Effector CD8-positive, alpha-beta T cell (primary cell): ENCODE data around the gene ZBTB7A.
A peak's percentile ranks its signal among the peaks of the same experiment; 100 is the strongest.

Experiments
- DNase-seq: peaks from one replicate; lab custom pipeline; 2025; lab: John Stamatoyannopoulos, UW

Gene ZBTB7A

DNA sequence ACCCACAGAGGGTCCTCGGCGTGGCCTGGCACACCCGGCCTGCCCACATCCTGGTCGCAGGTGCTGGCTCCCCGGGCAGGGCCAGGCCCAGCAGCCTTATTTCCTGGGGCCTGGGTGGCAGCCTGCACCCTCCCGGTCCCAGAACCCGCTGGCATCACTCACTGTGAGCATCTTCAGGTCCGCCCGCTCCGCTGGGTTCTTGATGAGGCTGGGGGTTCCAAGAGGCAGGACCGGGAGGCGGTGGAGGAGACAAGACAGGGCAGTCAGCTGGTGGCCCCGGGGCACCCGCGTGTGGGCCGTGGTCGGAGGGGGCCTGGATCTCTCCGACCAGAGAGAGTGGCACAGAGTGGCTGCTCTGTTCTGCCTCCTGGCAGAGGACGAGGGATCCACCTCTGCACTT is 27.6 kb upstream of the ZBTB7A start:
- DNase-seq, result no peak

DNA sequence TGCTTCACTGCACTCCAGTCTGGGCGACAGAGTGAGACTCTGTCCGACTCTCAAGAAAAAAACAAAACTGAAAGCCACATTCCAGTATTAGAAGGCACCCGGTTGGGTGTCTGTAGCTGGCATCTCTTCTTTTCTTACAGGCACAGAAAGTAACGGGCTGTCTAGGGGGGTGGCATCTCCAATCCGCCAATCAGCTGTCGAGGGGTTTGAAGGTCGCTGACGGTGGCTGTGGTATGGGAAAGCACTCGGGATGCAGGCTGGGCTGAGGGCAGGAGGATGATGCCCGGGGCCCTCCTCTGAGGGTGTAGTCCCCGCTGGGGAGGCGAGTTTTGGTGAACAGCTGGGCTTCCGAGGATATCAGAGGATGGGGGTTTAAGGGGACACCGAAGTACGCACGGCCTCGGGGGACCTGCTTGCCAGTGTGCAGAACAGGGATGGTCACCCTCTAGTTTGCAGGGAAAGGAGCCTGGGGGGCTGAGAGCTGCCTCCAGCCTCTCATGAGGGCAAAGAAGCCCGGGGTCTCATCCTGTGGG is 27.0 kb upstream of the ZBTB7A start:
- DNase-seq, result no peak

DNA sequence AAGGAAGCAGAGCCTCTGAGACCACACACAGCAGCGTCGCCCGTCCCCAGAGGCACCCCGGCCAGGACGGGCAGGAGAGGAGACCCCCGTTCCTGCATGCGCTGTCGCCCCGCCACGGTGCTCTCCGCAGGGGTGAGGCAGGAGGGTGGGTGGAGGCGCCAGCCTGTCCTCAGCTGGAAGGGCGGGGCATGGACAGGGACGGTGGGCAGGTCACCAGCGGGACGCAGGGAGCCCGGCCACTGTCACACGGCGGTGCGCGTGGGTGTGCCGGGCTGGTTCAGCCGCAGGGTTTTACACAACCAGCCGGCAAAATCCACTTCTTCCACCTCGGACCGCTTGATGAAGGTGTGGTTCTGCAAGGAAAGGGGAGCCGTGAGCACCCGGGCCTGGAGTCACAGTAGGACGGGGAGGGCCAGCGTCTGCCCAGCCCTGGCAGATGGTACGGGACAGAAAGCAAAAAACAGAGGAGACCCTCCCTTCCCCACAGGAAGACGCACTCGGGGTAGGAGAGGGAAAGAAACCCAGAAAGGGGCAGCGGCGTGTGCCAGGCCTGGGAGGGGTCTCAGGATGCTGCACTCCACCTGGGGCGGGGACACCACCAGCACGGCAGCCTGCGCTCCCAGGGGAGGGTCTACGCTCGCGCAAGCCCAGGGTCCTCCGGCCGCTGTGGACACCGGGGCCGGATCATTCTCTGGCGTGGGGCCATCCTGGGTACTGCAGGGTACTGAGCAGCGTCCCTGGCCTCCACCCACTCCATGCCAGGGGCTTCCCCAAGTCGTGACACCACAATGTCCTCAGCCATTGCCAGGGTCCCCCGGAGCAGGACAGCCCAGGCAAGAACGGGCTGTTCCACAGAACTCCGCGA is 23.9 kb upstream of the ZBTB7A start:
- no peak for DNase-seq

DNA sequence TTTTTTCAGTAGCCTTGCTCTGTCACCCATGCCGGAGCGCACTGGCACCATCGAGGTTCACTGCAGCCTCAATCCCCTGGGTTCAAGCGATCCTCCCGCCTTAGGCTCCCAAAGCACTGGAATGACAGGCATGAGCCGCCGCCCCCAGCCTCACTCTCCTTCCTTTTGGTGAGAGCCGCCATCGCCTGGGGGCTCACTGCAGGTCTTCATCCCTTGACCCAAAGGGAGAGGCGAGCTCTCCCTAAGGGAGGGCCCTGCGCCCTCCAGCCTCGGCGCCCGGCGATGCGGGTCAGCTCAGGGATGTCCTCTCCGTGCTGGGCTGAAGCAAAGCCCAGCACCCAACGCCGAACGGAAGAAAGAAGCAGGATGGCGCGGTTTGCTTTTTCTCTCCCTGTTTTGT is 23.2 kb upstream of the ZBTB7A start:
- no peak for DNase-seq

DNA sequence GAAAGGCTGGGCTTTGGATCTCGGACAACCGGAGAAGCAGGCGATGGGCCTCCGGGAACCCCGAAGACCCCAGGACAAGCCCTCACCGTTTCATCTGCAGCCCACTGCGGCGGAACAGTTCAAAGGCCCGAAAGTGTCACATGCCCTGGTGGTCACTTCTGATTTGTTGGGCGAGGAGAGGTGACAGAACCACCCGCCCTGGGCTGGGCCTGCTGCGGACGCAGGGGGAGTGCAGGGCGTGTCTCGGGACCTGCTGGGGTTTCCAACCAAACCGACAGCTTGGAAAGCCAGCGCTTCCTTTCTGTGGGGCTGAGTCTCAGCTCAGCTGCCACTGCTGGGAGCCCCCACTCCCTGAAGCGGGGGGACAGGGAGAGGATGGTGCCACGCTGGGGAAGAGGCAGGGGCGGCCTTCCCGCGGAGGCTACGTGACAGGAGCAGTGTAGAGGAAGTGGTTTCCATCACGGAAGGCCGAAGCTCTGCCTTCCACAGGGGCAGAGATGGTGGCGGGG is 22.8 kb upstream of the ZBTB7A start:
- no peak for DNase-seq

DNA sequence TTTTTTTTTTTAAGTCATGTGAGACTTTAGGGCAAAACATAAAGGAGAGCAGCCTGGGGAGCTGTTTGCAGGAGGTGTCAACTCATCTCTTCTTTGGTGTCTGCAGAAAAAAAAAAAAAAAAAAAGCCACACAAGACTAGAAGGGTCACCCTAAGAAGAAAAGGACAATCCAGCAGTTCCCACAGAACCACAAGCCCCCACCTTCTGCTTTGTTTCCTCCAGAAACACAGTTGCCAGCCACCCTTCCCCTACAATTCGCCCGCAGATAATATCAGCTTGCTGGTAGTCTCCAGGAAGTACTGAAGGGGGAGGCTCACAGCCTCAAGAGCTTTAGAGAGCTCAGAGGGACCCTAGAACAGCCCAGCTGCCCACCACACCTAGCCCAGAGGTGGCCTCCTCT is 22.3 kb upstream of the ZBTB7A start:
- DNase-seq, result no peak

DNA sequence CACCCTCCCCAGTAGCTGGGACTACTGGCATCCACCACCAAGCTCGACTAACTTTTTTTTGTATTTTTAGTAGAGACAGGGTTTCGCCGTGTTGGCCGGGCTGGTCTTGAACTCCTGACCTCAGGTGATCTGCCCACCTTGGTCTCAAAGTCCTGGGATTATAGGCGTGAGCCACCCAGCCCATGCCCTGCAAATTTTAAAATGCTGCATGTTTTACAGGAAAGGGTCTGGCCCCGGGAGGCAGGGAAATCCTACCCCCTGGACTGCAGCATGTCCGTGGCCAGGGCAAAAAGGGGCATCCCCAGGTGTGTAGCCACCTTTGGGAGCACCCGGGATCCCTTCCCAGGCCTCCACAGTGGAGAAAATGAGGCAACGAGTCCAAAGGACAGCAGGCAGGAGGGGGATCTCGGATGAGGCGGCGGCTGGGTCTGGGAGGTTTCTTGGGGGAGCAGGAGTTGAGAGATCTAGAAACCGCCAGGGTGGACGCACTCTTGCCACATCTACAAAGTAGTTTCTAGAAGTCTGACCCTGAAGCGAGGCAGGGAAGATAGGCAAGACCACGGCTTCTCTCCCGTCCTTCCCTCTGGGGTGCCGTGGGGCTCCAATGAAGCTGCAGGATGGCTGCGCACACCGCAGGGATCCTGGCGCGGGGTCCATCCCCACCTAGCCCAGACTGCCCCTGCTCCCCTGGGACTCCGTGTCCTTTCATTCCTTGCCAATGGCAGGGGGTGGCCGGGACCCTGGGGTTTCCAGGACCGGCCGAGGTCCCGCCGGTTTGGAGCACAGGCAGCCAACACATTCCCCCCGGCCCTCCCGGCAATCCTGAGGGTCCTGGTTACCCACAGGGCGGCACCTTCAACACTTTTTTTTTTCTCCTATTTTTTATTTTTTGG is 21.3 kb upstream of the ZBTB7A start:
- DNase-seq, result no peak

DNA sequence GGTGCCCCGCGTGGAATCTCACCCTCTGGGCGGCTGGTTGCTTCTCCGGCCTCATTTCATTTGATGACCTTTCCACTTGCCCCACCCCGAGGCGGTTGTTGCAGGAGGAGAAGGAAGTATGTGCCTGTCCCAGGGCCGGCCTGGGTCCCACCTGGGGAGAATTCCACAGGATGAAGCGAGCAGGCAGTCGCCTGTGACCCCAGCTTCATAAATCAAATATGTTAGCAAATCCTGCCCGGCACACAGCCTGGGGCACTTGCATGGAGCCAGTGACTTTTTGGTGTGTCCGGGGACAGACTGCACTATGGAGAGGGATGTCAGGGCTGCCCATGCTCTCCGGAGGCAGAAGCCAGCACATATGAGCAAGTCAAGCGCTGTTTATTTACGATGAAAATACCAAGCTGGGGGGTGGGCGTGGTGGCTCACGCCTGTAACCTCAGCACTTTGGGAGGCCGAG is 19.7 kb upstream of the ZBTB7A start:
- DNase-seq, result no peak

DNA sequence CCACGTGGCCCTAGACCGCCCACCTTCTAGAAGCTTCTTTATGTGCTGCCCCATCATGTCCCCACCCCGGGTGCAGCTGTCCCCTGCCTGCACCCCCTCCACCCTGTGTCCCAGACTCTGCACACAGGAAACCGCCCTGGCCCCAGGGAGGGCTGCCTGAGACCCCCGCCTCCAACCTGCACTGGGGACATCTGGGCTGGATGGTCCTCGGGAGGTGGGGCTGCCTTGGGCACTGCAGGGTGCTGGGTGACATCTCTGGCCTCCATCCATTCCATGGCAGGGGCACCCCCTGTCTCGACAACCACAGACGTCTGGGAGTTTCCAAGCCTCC is 17.8 kb upstream of the ZBTB7A start:
- DNase-seq, result no peak

DNA sequence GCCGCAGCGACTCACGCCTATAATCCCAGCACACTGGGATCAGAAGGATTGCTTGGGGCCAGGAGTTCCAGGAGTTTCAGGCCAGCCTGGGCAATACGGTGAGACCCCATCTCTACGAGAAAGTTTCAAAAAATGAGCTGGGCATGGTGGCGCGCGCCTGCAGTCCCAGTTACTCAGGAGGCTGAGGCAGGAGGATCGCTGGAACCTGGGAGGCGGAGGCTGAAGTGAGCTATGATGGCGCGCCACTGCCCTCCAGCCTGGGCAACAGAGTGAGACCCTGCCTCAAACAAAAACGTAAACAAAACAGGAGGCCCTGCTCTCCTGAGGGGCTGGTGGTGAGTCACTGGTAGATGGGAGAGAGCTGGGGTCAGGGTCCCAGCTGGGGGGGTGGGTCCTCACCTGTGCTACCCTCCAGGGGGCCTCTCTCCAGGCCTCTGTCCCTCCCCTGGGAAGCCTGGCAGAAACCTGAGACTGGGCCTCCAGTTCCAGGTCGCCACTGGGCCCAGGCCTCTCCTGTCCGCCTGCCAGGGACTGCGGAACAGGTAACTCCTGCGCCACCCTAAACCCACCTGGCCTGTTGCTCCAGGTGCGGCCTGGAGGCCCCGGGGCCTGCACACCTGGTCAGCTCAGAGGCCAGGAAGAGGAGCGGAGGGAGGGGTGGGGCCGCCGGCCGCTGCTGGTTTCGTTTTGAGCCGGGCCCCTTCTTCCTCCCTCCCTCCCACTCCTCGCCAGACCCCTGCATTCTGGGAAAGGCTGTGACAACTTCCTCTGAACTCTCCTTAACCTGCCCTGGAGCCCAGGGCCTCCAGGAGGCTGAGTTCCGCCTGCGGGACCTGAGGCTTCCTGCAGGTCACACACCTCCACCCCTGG is 17.2 kb upstream of the ZBTB7A start:
- DNase-seq, result no peak

DNA sequence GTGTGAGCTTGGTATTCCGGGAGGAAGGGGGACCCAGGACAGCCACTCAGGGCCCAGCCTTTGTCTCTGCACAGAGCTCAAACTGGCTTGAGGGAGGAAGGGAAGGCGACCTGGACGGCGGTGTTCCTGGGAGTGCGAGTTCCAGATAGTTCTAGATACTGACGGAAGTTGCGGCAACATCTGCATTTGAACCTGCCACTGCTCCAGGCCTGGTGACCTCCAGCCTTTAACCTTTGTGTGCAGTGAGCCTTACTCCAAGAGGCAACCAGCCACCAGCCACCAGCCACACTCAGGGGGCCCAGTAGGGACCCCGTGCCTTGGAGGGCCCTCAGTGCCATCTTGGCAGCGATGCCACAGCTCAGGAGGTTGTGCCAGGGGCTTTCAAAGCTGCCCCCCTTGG is 15.5 kb upstream of the ZBTB7A start:
- no peak for DNase-seq

DNA sequence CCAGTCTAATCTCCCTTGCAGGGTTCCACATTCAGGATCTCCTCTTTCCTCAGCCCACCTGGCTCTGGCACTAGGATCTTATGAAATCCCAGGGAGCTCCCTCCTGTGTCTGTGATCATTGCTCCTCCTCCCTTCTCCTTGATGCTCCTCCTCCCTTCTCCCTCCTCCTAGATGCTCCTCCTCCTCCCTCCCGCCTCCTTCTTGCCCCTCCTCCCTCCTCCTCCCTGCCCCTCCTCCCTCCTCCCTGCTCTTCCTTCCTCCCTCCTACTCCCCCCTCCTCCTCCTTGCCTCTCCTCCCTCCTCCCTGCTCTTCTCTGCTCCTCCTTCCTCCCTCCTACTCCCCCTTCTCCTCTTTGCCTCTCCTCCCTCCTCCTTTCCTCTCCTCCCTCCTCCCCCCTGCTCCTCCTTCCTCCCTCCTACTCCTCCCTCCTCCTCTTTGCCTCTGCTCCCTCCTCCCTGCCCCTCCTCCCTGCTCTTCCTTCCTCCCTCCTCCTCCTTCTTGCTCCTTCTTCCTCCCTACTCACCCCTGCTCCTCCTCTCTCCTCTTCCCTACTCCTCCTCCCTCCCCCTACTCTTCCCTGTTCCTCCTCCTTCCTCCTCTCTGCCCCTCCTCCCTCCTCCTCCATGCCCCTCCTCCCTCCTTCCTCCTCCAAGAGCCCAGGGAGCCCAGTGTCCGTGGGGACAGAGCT is 14.9 kb upstream of the ZBTB7A start:
- no peak for DNase-seq

DNA sequence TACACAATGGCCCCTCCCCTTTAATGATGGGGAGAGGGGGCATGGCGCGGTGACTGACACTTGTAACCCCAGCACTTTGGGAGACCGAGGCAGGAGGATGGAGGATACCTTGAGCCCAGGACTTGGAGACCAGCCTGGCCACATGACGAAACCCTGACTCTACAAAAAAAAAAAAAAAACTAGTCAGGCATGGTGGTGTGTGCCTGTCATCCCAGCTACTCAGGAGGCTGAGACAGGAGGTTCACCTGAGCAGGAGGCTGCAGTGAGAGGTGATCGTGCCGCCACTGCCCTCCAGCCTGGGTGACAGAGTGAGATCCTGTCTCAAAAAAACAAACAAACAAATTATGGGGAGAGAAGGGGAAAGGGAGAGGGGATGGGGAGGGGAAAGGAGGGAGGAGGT is 13.8 kb upstream of the ZBTB7A start:
- no peak for DNase-seq

DNA sequence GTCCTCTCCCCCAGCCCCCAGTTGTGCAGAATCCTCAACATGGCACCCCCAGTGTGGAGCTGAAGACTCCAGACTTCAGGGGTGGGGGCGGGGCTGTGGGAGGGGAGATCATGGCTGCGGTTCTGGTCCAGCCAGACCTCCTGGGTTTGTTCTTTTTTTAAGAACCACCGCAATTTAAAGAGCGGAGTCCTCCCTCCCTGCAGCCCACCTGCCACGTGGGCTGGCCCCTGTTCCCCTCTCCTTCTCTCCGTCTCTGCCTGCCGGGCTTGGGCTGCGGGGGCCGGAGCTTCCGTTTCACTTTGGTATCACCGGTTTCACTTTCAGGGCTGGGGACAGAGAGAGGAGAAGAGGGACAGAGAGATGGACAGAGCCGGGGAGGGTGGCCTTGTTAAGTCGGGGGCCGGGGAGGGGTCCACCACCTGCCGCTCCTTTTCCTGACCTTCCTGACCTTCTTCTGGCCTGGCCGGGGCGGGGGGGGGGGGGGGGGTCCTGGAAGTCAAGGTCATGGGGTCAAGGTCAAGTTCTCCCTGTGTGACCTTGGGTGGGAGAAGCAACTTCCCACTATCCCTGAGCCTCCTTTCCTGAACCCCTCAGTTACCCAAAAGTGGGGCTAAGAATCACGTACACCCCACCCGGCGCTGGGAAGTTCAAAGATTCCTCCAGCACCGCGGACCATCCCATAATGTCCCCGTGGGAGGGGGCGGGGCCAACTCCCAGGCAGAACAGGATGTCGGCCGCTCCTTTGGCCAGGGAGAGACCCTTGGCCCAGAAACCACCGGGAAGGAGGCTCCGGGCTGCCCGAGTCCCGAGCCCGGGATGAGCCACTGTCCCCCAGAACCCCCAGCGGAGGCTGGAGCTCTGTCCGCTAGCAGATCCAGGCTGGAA is 11.3 kb upstream of the ZBTB7A start:
- no peak for DNase-seq

DNA sequence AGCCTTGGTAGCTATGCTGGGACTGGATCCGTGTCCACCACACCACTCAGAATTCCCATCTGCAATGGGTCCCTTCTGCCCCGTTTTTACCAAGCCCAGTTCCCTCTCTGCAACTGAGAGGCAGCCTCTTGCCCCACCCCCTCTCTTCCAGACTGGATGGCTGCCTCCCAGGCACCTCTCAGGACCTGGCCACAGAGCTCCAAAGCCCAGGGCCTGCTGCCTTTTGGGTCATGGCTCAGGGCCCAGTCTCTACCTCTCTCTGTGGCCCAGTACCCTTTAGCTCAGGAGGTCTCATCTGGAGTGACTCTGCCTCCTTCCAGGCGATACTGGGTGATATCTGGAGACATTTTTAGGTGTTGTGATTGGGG is 10.3 kb upstream of the ZBTB7A start:
- DNase-seq, result no peak

DNA sequence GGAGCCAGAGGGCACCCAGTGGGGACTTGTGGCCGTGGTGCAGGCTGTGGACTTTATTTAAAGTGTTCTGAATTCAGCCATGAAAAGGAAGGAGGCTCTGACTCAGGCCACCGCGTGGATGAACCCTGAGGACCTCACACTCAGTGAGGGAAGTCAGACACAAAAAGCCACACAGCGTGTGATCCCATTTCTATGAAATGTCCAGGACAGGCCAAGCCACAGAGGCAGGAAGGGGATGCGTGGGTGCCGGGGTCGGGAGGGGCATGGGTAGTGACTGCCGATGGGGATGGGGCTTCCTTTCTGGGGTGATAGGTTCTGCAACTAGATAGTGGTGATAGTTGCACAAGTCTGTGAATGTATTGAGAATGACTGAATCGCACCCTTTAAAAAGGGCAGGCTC is 8.7 kb upstream of the ZBTB7A start:
- no peak for DNase-seq

DNA sequence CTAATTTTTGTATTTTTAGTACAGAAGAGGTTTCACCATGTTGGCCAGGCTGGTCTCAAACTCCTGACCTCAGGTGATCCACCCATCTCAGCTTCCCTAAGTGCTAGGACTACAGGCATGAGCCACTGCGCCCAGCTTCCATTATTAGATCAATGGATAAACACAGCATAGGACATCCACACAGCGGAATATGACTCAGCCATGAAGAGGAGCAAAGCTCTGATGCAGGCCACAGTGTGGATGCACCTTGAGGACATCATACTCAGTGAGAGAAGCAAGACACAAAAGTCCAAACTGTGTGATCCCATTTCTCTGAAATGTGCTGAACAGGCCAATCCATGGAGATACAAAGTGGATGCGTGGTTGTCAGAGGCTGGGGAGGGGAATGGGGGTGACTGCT is 4.9 kb upstream of the ZBTB7A start:
- no peak for DNase-seq

DNA sequence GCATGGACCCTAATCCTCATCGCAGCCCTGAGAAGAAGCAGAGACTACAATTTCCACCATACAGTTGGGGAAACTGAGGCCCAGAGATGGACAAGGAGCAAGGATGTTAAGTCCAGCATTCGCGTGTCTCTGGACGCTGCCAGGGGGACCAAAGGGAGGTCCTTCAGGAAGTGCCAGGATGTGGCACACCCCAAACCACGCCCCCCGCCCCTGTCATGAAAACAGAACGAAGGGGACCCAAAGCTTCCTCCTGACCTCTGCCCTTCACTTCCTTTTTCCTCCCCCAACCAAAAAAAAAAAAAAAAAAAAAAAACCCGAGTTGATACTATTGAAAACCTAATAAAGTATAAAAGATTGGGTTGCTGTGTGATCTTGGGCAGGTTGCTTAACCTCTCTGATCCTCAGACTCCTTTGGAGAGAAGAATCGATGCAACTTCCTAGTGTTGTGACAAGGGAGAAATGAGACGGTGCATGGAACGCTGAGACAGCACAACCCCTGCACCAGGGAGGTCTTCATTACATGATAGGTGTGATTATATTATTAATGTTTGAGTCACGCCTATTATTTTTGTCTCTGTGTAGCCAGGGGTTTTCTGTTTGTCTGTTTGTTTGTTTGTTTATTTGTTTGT is 2.7 kb upstream of the ZBTB7A start:
- peak; percentile 25 for DNase-seq

DNA sequence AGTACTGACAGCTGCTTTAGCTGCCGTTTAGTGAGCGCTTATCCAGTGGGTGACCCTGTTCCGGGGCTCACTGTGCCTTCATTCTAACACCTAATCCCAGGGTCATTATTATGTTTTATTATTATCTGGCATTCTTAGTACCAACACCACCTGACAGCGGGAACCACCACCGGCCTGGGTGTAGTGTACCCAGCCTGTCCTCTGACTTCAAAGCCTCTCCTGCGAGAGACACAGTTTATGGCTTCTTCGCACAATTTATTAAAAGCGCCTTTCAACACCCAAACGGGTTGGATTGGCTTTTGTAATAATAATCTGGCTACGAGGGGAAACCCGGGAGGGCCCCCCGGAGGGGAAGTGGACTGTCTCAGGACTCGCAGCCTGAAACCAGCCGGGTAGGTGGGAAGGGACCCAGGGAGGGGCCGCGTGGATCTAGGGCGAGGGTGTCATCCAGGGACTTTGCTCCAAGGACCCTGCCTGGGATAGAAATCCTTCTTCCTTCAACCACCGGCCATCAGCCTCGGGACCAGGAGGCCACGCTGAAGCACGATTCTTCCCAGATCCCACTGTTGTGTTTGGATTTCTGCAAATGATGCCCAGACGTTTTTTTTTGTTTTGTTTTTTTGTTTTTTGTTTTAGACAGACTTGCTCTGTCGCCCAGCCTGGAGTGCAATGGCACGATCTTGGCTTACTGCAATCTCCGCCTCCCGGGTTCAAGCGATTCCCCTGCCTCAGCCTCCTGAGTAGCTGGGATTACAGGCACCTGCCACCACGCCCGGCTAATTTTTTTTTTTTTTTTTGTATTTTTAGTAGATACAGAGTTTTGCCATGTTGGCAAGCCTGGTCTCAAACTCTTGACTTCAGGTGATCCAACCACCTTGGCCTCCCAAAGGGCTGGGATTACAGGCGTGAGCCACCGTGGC is 1.6 kb upstream of the ZBTB7A start:
- DNase-seq, result no peak
